SK-N-SH (cell line): ENCODE data around the gene DCAF8L2. TPM values are rescaled to one million over a fixed set of nuclear protein-coding genes. Genes with fewer than 3 reads are reported as not detected.

Source experiments
- CTCF ChIA-PET: fragments of 300-600, 350-600 bp; formaldehyde crosslinking; extraction: SDS; loops from one replicate; lab custom pipeline; 2021; lab: Yijun Ruan, JAX
- POLR2A ChIA-PET: fragments of 350-600 bp; sonication (Branson Sonifier 250); formaldehyde crosslinking; extraction: SDS; loops from one replicate; lab custom pipeline; 2020; ENCODE audit warnings: antibody characterized with exemption, inconsistent platforms; lab: Yijun Ruan, JAX
- DNase-seq: peaks from one replicate; pipeline ENCODE4 v3.0.0; 2012
- H2AFZ ChIP-seq: fragments of 200-600 bp; sonication (generic); 2 replicates; pipeline ENCODE4 v1.8.1; 2016; ENCODE audit warnings: antibody characterized with exemption, mild to moderate bottlenecking, low read depth
- H3F3A ChIP-seq: fragments of 200-600 bp; sonication (generic); replicated peaks from 2 replicates; pipeline ENCODE3; 2016; ENCODE audit warnings: antibody characterized with exemption, mild to moderate bottlenecking; ENCODE audit not compliant: insufficient read depth
- H3K27ac ChIP-seq, 2 experiments: fragments of 200-500 bp in 1 of 2; fragments of 200-600 bp in 1 of 2; sonication (Bioruptor generic) in 1 of 2; sonication (generic), shearing (Covaris generic) in 1 of 2; 2 replicates each; pipeline versions ENCODE4 v1.5.1 to v1.6.1; 2014 to 2016; ENCODE audit warnings: low read depth in 2 of 2, inconsistent platforms in 1 of 2, low read length in 1 of 2, mild to moderate bottlenecking in 1 of 2, mixed read lengths in 1 of 2
- H3K27me3 ChIP-seq: fragments of 200-600 bp; sonication (generic), shearing (Covaris generic); 2 replicates; pipeline ENCODE4 v1.6.1; 2016; ENCODE audit warnings: mixed run types; ENCODE audit not compliant: insufficient read depth
- H3K36me3 ChIP-seq, 2 experiments: fragments of 200-500 bp in 1 of 2; fragments of 200-600 bp in 1 of 2; sonication (Bioruptor generic) in 1 of 2; sonication (generic) in 1 of 2; replicated peaks in 1 of 2; 2 replicates each; pipeline versions ENCODE3 to v1.5.1; 2014 to 2016; ENCODE audit warnings: low read length in 1 of 2, mild to moderate bottlenecking in 1 of 2; ENCODE audit not compliant: insufficient read depth in 2 of 2, control insufficient read depth in 1 of 2
- H3K4me1 ChIP-seq, 2 experiments: fragments of 200-500 bp in 1 of 2; fragments of 200-600 bp in 1 of 2; sonication (Bioruptor generic) in 1 of 2; sonication (generic), shearing (Covaris generic) in 1 of 2; 2 replicates each; pipeline versions ENCODE4 v1.5.1 to v1.6.1; 2014 to 2016; ENCODE audit warnings: low read depth in 1 of 2, low read length in 1 of 2, mixed run types in 1 of 2; ENCODE audit not compliant: insufficient read depth in 2 of 2, control insufficient read depth in 1 of 2
- H3K4me2 ChIP-seq: fragments of 200-600 bp; sonication (generic), shearing (Covaris generic); 2 replicates; pipeline ENCODE4 v1.6.1; 2017; ENCODE audit warnings: mixed run types
- H3K4me3 ChIP-seq, 2 experiments: fragments of 200-500 bp in 1 of 2; fragments of 200-600 bp in 1 of 2; sonication (Bioruptor generic) in 1 of 2; sonication (generic), shearing (Covaris generic) in 1 of 2; 2 replicates each; pipeline versions ENCODE4 v1.5.1 to v1.8.1; 2014 to 2016; ENCODE audit warnings: low read depth in 2 of 2, inconsistent platforms in 1 of 2, low read length in 1 of 2, mild to moderate bottlenecking in 1 of 2, mixed read lengths in 1 of 2, moderate library complexity in 1 of 2
- H3K79me2 ChIP-seq: fragments of 200-600 bp; sonication (generic); 2 replicates; pipeline ENCODE4 v1.8.1; 2017; ENCODE audit warnings: mild to moderate bottlenecking; ENCODE audit not compliant: insufficient read depth
- H3K9ac ChIP-seq: fragments of 200-600 bp; sonication (generic); 2 replicates; pipeline ENCODE4 v1.6.1; 2017; ENCODE audit warnings: mixed run types
- H3K9me2 ChIP-seq: fragments of 200-600 bp; sonication (generic); 2 replicates; pipeline ENCODE4 v1.6.1; 2017; ENCODE audit warnings: mixed run types
- H3K9me3 ChIP-seq: fragments of 200-600 bp; sonication (generic); 2 replicates; pipeline ENCODE4 v1.6.1; 2017; ENCODE audit warnings: mixed run types, mild to moderate bottlenecking, moderate library complexity
- H4K20me1 ChIP-seq: fragments of 200-600 bp; sonication (generic); 2 replicates; pipeline ENCODE4 v1.6.1; 2017; ENCODE audit warnings: mild to moderate bottlenecking, mixed run types; ENCODE audit not compliant: insufficient read depth
- CHD2 ChIP-seq: fragments of 150-350 bp; IDR thresholded peaks from 2 replicates; pipeline ENCODE4 v1.6.1; 2018; ENCODE audit warnings: low read length; ENCODE audit not compliant: partially characterized antibody
- ELF1 ChIP-seq: IDR thresholded peaks from 2 replicates; pipeline ENCODE4 v1.4.0; 2012
- EP300 ChIP-seq, 2 experiments: IDR thresholded peaks; 2 replicates each; pipeline versions ENCODE4 v1.4.0 to v1.6.1; 2012; ENCODE audit warnings: borderline replicate concordance in 1 of 2, low read depth in 1 of 2, low read length in 1 of 2
- EZH2phosphoT487 ChIP-seq: fragments of 200-600 bp; sonication (generic); IDR thresholded peaks from 2 replicates; pipeline ENCODE4 v1.6.1; 2017; ENCODE audit warnings: low read depth, mixed run types, mild to moderate bottlenecking, antibody characterized with exemption, moderate library complexity, borderline replicate concordance
- FOSL2 ChIP-seq: IDR thresholded peaks from 2 replicates; pipeline ENCODE4 v1.4.0; 2012; ENCODE audit warnings: low read depth, mild to moderate bottlenecking, moderate library complexity, borderline replicate concordance
- FOXJ3 ChIP-seq: sonication (generic); formaldehyde crosslinking; IDR thresholded peaks from 2 replicates; pipeline ENCODE4 v1.5.1; 2020; ENCODE audit warnings: mild to moderate bottlenecking, missing genetic modification reagents
- FOXM1 ChIP-seq: IDR thresholded peaks from 2 replicates; pipeline ENCODE4 v1.4.0; 2012; ENCODE audit warnings: low read depth, mild to moderate bottlenecking
- GABPA ChIP-seq: IDR thresholded peaks from 2 replicates; pipeline ENCODE4 v1.4.0; 2012; ENCODE audit warnings: low read depth, mild to moderate bottlenecking
- GATA2 ChIP-seq: sonication (generic); formaldehyde crosslinking; IDR thresholded peaks from 2 replicates; pipeline ENCODE4 v1.5.0; 2020; ENCODE audit warnings: mild to moderate bottlenecking, missing genetic modification reagents
- IRF3 ChIP-seq: fragments of 150-350 bp; IDR thresholded peaks from 2 replicates; pipeline ENCODE4 v1.6.1; 2016; ENCODE audit warnings: mild to moderate bottlenecking, low read depth, low read length
- MEF2A ChIP-seq: IDR thresholded peaks from 2 replicates; pipeline ENCODE4 v1.4.0; 2012; ENCODE audit warnings: low read depth, borderline replicate concordance
- NRF1 ChIP-seq: IDR thresholded peaks from 2 replicates; pipeline ENCODE4 v1.6.1; 2012; ENCODE audit warnings: low read depth, mild to moderate bottlenecking, low read length
- POLR2AphosphoS5 ChIP-seq: IDR thresholded peaks from 2 replicates; pipeline ENCODE4 v1.6.1; 2012; ENCODE audit warnings: low read depth, low read length
- RFX5 ChIP-seq: IDR thresholded peaks from 2 replicates; pipeline ENCODE4 v1.6.1; 2012; ENCODE audit warnings: mild to moderate bottlenecking, improper control_type of control experiment, low read length
- RXRA ChIP-seq: IDR thresholded peaks from 2 replicates; pipeline ENCODE4 v1.4.0; 2012; ENCODE audit warnings: low read depth, mild to moderate bottlenecking, borderline replicate concordance
- SIN3A ChIP-seq: IDR thresholded peaks from 2 replicates; pipeline ENCODE4 v1.6.1; 2012; ENCODE audit warnings: low read depth, mild to moderate bottlenecking, low read length, moderate library complexity, borderline replicate concordance
- SMC3 ChIP-seq: IDR thresholded peaks from 2 replicates; pipeline ENCODE4 v1.6.1; 2012; ENCODE audit warnings: low read depth, low read length, improper control_type of control experiment
- TAF1 ChIP-seq: IDR thresholded peaks from 2 replicates; pipeline ENCODE4 v1.6.1; 2012; ENCODE audit warnings: low read depth, mild to moderate bottlenecking, low read length, moderate library complexity, borderline replicate concordance
- TCF12 ChIP-seq: IDR thresholded peaks from 2 replicates; pipeline ENCODE4 v1.4.0; 2012
- TEAD4 ChIP-seq: IDR thresholded peaks from 2 replicates; pipeline ENCODE4 v1.4.0; 2012; ENCODE audit warnings: mild to moderate bottlenecking, borderline replicate concordance; ENCODE audit not compliant: insufficient read depth
- USF1 ChIP-seq: IDR thresholded peaks from 2 replicates; pipeline ENCODE4 v1.4.0; 2012; ENCODE audit warnings: low read depth, borderline replicate concordance
- USF2 ChIP-seq: fragments of 150-350 bp; IDR thresholded peaks from 2 replicates; pipeline ENCODE4 v1.6.1; 2017; ENCODE audit warnings: antibody characterized with exemption, low read length, low read depth, borderline replicate concordance
- YY1 ChIP-seq: IDR thresholded peaks from 2 replicates; pipeline ENCODE4 v1.4.0; 2012; ENCODE audit warnings: low read depth, mild to moderate bottlenecking
- ZBTB33 ChIP-seq: IDR thresholded peaks from 2 replicates; pipeline ENCODE4 v1.4.0; 2012; ENCODE audit warnings: low read depth, borderline replicate concordance
- whole genome bisulfite sequencing: methylation state at CpG from one replicate; pipeline ENCODE4 v1.1.6; 2017; ENCODE audit warnings: low lambda C conversion rate; 5-methylcytosine and 5-hydroxymethylcytosine counted together
- polyA plus RNA-seq, 3 experiments: library from polyadenylated mRNA; depleted of rRNA; stranded (reverse); fragments of >200 nt; gene quantifications; 2 replicates each; pipeline ENCODE4 v1.2.3, GENCODE V29; 2012

DCAF8L2 gene
- polyA plus RNA-seq, 1 of the 3 experiments (the other 2 are of a cell fraction), result 0.33 TPM

GRCh38 chrX:27600686-27601085, 10.5 kb downstream of the DCAF8L2 start:
- no peak for TF ChIP-seq SMC3
- TF ChIP-seq SIN3A, result no peak
- TF ChIP-seq MEF2A, result no peak
- no peak for TF ChIP-seq CHD2
- TF ChIP-seq FOSL2, result no peak
- TF ChIP-seq EP300 (IDR thresholded peaks at IDR 0.05; ENCODE audit: borderline replicate concordance in 1 of 2, low read depth in 1 of 2, low read length in 1 of 2), result no peak
- TF ChIP-seq YY1, result no peak
- TF ChIP-seq GATA2 (CRISPR knock-in tag), result no peak
- TF ChIP-seq USF2, result no peak
- TF ChIP-seq ZBTB33, result no peak
- TF ChIP-seq TAF1, result no peak
- no peak for TF ChIP-seq FOXJ3
- TF ChIP-seq POLR2AphosphoS5, result no peak
- TF ChIP-seq FOXM1, result no peak
- no peak for TF ChIP-seq RXRA
- no peak for TF ChIP-seq ELF1
- Histone ChIP-seq H3K36me3 (no peaks in the 10 kb centered on the region), H3K4me2 (no peak overlapping the region), H3F3A (no peaks in the 10 kb centered on the region), H2AFZ (no peak overlapping the region), H3K27ac (no peak overlapping the region), H3K79me2 (no peaks in the 10 kb centered on the region), H3K9ac (no peak overlapping the region), H3K9me3 (no peaks in the 10 kb centered on the region), H3K9me2 (0 out of 2 replicates have a peak, but pooled peaks cover 3% of the 10 kb centered on the region), H3K4me3 (no peak overlapping the region), H3K4me1 (no peaks in the 10 kb centered on the region), H4K20me1 (no peaks in the 10 kb centered on the region), H3K27me3 (no peaks in the 10 kb centered on the region; the same call in 1 of the 2 replicates)
- WGBS, result 8% methylated on average over 2 of the region's 2 CpGs
- no peak for DNase-seq
- ChIA-PET CTCF (no interaction called here), POLR2A (no interaction called here)

GRCh38 chrX:27608671-27609070, 18.5 kb downstream of the DCAF8L2 start:
- DNase-seq, result no peak
- WGBS, result 9% methylated on average over 4 of the region's 4 CpGs
- Histone ChIP-seq H3K27ac (no peak overlapping the region), H3K9ac (no peak overlapping the region), H2AFZ (no peak overlapping the region), H3K79me2 (no peaks in the 10 kb centered on the region), H3K4me1 (no peaks in the 10 kb centered on the region), H4K20me1 (no peaks in the 10 kb centered on the region), H3F3A (no peaks in the 10 kb centered on the region), H3K9me3 (no peaks in the 10 kb centered on the region), H3K36me3 (no peaks in the 10 kb centered on the region), H3K4me3 (no peak overlapping the region), H3K9me2 (0 out of 2 replicates have a peak, but pooled peaks cover 3% of the 10 kb centered on the region), H3K27me3 (no peaks in the 10 kb centered on the region), H3K4me2 (no peak overlapping the region)
- POLR2A ChIA-PET, result no interaction called here
- CTCF ChIA-PET, result no interaction called here
- TF ChIP-seq YY1 (no peak), USF1 (no peak), TCF12 (no peak), SIN3A (no peak), RFX5 (no peak), GABPA (no peak), TEAD4 (no peak), NRF1 (no peak), EP300 (IDR thresholded peaks at IDR 0.05; ENCODE audit: borderline replicate concordance in 1 of 2, low read depth in 1 of 2, low read length in 1 of 2) (no peak), IRF3 (no peak), USF2 (no peak), EZH2phosphoT487 (no peak), FOXM1 (no peak), MEF2A (no peak)
